HepG2 (cell line): ENCODE data around the gene LIFR. TPM values are rescaled to one million over a fixed set of nuclear protein-coding genes. Genes with fewer than 3 reads are reported as not detected.

Experiments
- CREB1 ChIP-seq, 2 experiments: fragments of 450-650 bp in 1 of 2; IDR thresholded peaks; 2 replicates each; pipeline ENCODE4 v1.6.1; 2016 to 2017; ENCODE audit warnings: control low read depth in 1 of 2, mild to moderate bottlenecking in 1 of 2, missing compliant biosample characterization in 1 of 2, missing genetic modification characterization in 1 of 2
- DRAP1 ChIP-seq: IDR thresholded peaks from 2 replicates; pipeline ENCODE4 v1.6.1; 2016; ENCODE audit warnings: missing genetic modification reagents, missing compliant biosample characterization
- FOXP4 ChIP-seq: sonication (generic); formaldehyde crosslinking; IDR thresholded peaks from 2 replicates; pipeline ENCODE4 v1.4.0; 2020; ENCODE audit warnings: missing genetic modification reagents
- GMEB1 ChIP-seq: sonication (generic); formaldehyde crosslinking; IDR thresholded peaks from 2 replicates; pipeline ENCODE4 v1.5.1; 2020; ENCODE audit warnings: missing genetic modification reagents, mild to moderate bottlenecking, borderline replicate concordance
- POGK ChIP-seq: sonication (generic); formaldehyde crosslinking; conservative IDR thresholded peaks from 2 replicates; pipeline ENCODE4 v1.8.0; 2022; ENCODE audit warnings: mild to moderate bottlenecking, moderate library complexity, missing genetic modification reagents
- ZBTB25 ChIP-seq: IDR thresholded peaks from 2 replicates; pipeline ENCODE4 v1.6.1; 2018; ENCODE audit warnings: missing genetic modification reagents
- ZNF878 ChIP-seq: sonication (generic); formaldehyde crosslinking; IDR thresholded peaks from 2 replicates; pipeline ENCODE4 v1.8.1; 2023; ENCODE audit warnings: mild to moderate bottlenecking, missing genetic modification reagents, moderate library complexity
- polyA plus RNA-seq, 8 experiments: library from polyadenylated mRNA; depleted of rRNA in 3 of 8; stranded (reverse) in 7 of 8; unstranded in 1 of 8; fragments of >200 nt; fragmentation: Illumina TruSeq in 4 of 8; extraction: Trizol in 4 of 8; gene quantifications; 2 replicates each; pipeline versions ENCODE4 v1.2.1 to v1.2.3, GENCODE V29; 2011 to 2016; ENCODE audit warnings: low read depth in 4 of 8, missing spikeins in 1 of 8, mixed read lengths in 1 of 8; ENCODE audit not compliant: insufficient read depth in 1 of 8
- total RNA-seq, 5 experiments: library from RNA; depleted of rRNA; stranded (reverse); fragments of >200 nt; fragmentation: Illumina TruSeq; extraction: Trizol; gene quantifications; 2 replicates each; pipeline ENCODE4 v1.2.3, GENCODE V29; 2016; ENCODE audit warnings: low read depth in 1 of 5

The LIFR gene
- total and polyA plus RNA-seq, 2 of the 13 experiments (the other 11 are each of a cell fraction or from before 2014, with no cell fraction given), result 6.3 to 25.2 TPM

- no peak for TF ChIP-seq FOXP4 (CRISPR knock-in tag)
- TF ChIP-seq GMEB1 (CRISPR knock-in tag), result no peak
- TF ChIP-seq CREB1 (IDR thresholded peaks at IDR 0.05), result no peak
- TF ChIP-seq CREB1 (CRISPR knock-in tag; IDR thresholded peaks at IDR 0.05), result no peak
- TF ChIP-seq POGK (CRISPR knock-in tag), result no peak
- TF ChIP-seq ZNF878 (CRISPR knock-in tag), result no peak
- TF ChIP-seq DRAP1, result no peak
- no peak for TF ChIP-seq ZBTB25
- TF ChIP-seq, all 625 proteins: peak for 0
Measured at GRCh38 chr5:38509185-38509584, 47.3 kb downstream of the LIFR start (continued).
